Measurements from ENCODE around the gene PHRF1. TPM values are rescaled to one million over a fixed set of nuclear protein-coding genes. Genes with fewer than 3 reads are reported as not detected.

The PHRF1 gene
- total and polyA plus RNA-seq, 11 donors = 11.6 to 21.3 (median 18.1) TPM

- intact Hi-C loops (cut with DNase I) = no loop called here
- H3K27ac ChIP-seq = no peak overlapping the region
- H3K4me3 ChIP-seq = no peak overlapping the region
These were observed 47.2 kb upstream of the PHRF1 start for GRCh38 chr11:528815-529727.

GRCh38 chr11:529728-530411, 46.4 kb upstream of the PHRF1 start:
- ATAC-seq (no peak), DNase-seq (no peak)

More at GRCh38 chr11:528815-529727, 47.2 kb upstream of the PHRF1 start:
- Histone ChIP-seq H3K27me3 (no peaks in the 10 kb centered on the region), H3K9me3 (no peaks in the 10 kb centered on the region), H3K36me3 (peaks cover 0 to 29% (median 20%) of the 10 kb centered on the region in 9 donors), H3K4me1 (peaks cover under 1 to 19% (median 6%) of the 10 kb centered on the region in 12 donors)
- 75 to 77% (median 76%) methylated on average over 20 to 29 of the region's 29 CpGs for WGBS, 4 donors
- DNase-seq (no peak), ATAC-seq (peak in 1 of 4 donors; percentile 6)
- TF ChIP-seq CTCF (IDR thresholded peaks at IDR 0.05) (no peak), POLR2A (IDR thresholded peaks at IDR 0.05) (no peak)

GRCh38 chr11:530960-531831, 45.1 kb upstream of the PHRF1 start:
- Histone ChIP-seq H3K27ac (no peak overlapping the region), H3K4me3 (no peak overlapping the region), H3K4me1 (peaks cover 3 to 34% (median 16%) of the 10 kb centered on the region in 12 donors), H3K36me3 (peaks cover 0 to 29% (median 20%) of the 10 kb centered on the region in 9 donors), H3K27me3 (no peaks in the 10 kb centered on the region), H3K9me3 (no peaks in the 10 kb centered on the region)
- 88 to 91% (median 90%) methylated on average over 18 to 28 of the region's 28 CpGs for WGBS, 4 donors
- intact Hi-C loops (cut with DNase I) = no loop called here
- TF ChIP-seq POLR2A (IDR thresholded peaks at IDR 0.05) (no peak), CTCF (IDR thresholded peaks at IDR 0.05) (no peak)
- no peak for ATAC-seq
- no peak for DNase-seq

More at GRCh38 chr11:529728-530411, 46.4 kb upstream of the PHRF1 start:
- H3K27ac ChIP-seq = no peak overlapping the region
- WGBS, 4 donors = 81 to 86% (median 83%) methylated on average over 14 to 18 of the region's 18 CpGs
- H3K4me3 ChIP-seq = no peak overlapping the region
- TF ChIP-seq CTCF (IDR thresholded peaks at IDR 0.05) (no peak), POLR2A (IDR thresholded peaks at IDR 0.05) (no peak)
- intact Hi-C loops (cut with DNase I) = no loop called here
- peaks cover 3 to 27% (median 12%) of the 10 kb centered on the region in 12 donors for H3K4me1 ChIP-seq
- no peaks in the 10 kb centered on the region for H3K27me3 ChIP-seq
- H3K36me3 ChIP-seq = peaks cover 0 to 29% (median 20%) of the 10 kb centered on the region in 9 donors
- no peaks in the 10 kb centered on the region for H3K9me3 ChIP-seq

All from heart left ventricle (tissue), 16 donors.